Nephron progenitor cell (in vitro differentiated cells): ENCODE results near the gene RAPH1.

Experiments used
- DNase-seq: peaks from one replicate; pipeline ENCODE4 v3.0.0; 2021
- H3K27ac Mint-ChIP-seq: 2 replicates; pipeline ENCODE4 v1.8.0; 2021; ENCODE audit warnings: mild to moderate bottlenecking, moderate library complexity, mixed read lengths
- H3K27me3 Mint-ChIP-seq: 2 replicates; pipeline ENCODE4 v1.8.0; 2021; ENCODE audit warnings: mild to moderate bottlenecking, low read depth, mixed read lengths; ENCODE audit not compliant: poor library complexity
- H3K36me3 Mint-ChIP-seq: 2 replicates; pipeline ENCODE4 v1.8.0; 2021; ENCODE audit warnings: low read depth, mixed read lengths
- H3K4me1 Mint-ChIP-seq: 2 replicates; pipeline ENCODE4 v1.8.0; 2021; ENCODE audit warnings: mixed read lengths
- H3K4me3 Mint-ChIP-seq: 2 replicates; pipeline ENCODE4 v1.8.0; 2021; ENCODE audit warnings: mild to moderate bottlenecking, moderate library complexity, mixed read lengths
- H3K9me3 Mint-ChIP-seq: 2 replicates; pipeline ENCODE4 v1.8.0; 2021; ENCODE audit warnings: mild to moderate bottlenecking, moderate library complexity, mixed read lengths
- TF ChIP-seq, protein P1 (sequence below): fragments of 200-600 bp; sonication (generic); IDR thresholded peaks from 2 replicates; pipeline ENCODE4 v1.5.0; 2021; ENCODE audit warnings: antibody characterized with exemption

RAPH1 gene

DNA sequence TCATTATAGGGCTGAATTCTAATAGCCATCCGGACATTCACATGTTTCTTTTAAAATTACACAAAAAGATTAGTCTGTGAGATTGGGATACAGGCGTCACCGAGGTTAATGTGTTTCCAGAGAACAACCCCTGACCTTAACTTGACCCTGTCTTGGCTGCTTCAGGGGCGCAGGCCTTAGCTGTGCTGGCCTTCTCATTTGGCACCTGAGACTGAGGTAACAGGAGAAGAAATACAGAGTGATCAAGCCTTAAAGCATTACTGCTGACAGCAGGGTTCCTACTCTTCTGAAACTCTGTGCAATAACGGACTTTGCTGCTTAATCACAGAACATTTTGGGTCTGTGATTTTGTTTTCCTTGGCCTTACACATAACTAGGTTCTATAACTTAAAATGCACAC lies 92.6 kb downstream of the RAPH1 start:
- Mint-ChIP-seq H3K4me3 (no peak overlapping the region), H3K27ac (peak overlapping the region; percentile 92), H3K4me1 (peaks cover 47% of the 10 kb centered on the region), H3K9me3 (no peaks in the 10 kb centered on the region), H3K27me3 (peaks cover 3% of the 10 kb centered on the region), H3K36me3 (peaks cover 63% of the 10 kb centered on the region)
- no peak for DNase-seq
- TF ChIP-seq, protein P1, sequence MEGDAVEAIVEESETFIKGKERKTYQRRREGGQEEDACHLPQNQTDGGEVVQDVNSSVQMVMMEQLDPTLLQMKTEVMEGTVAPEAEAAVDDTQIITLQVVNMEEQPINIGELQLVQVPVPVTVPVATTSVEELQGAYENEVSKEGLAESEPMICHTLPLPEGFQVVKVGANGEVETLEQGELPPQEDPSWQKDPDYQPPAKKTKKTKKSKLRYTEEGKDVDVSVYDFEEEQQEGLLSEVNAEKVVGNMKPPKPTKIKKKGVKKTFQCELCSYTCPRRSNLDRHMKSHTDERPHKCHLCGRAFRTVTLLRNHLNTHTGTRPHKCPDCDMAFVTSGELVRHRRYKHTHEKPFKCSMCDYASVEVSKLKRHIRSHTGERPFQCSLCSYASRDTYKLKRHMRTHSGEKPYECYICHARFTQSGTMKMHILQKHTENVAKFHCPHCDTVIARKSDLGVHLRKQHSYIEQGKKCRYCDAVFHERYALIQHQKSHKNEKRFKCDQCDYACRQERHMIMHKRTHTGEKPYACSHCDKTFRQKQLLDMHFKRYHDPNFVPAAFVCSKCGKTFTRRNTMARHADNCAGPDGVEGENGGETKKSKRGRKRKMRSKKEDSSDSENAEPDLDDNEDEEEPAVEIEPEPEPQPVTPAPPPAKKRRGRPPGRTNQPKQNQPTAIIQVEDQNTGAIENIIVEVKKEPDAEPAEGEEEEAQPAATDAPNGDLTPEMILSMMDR = no peak

DNA sequence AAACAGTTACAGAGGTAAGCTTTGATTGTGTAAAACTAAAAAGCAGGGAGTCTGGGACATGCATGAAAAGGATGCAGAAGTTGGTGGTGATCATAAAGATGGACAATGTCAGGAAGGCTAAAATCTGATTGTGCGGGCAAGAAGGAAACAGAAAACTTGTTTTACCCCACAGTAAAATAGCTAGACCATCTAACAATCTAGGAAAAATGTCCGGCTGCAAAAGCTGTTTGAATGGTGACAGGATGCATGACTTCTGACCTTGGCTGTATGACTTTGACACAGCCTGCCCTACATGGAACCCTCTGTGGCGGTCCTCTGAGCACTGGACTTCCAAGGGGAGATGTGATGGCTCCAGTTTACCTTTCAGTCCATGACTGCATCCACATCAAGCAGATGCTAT lies 93.6 kb downstream of the RAPH1 start:
- Mint-ChIP-seq H3K36me3 (peaks cover 57% of the 10 kb centered on the region), H3K4me1 (peaks cover 47% of the 10 kb centered on the region), H3K27ac (peak overlapping the region; percentile 33), H3K9me3 (no peaks in the 10 kb centered on the region), H3K4me3 (no peak overlapping the region), H3K27me3 (peaks cover 3% of the 10 kb centered on the region)
- TF ChIP-seq, protein P1 = no peak
- DNase-seq = no peak

DNA sequence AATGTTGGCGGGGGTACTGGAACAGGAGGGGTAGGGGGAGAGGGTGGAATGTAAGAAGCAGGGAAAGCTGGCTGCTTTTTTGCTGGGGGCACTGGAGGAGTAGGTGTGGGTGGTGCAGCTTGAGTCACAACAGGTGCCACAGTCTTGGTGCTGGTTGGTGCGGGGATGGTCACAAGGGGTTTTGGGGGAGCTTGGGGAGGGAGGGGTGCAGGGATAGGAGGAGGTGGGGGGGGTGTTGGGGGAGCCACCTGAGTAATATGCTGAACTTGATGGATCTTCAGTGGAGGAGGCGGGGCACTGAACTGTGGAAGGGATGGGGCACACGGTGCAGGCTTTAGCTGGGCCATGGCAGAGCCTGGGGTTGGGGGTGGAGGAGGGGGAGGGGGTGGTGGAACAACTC lies 94.4 kb downstream of the RAPH1 start:
- H3K9me3 Mint-ChIP-seq = no peaks in the 10 kb centered on the region
- TF ChIP-seq, protein P1 = no peak
- peaks cover 51% of the 10 kb centered on the region for H3K36me3 Mint-ChIP-seq
- H3K27me3 Mint-ChIP-seq = peaks cover 3% of the 10 kb centered on the region
- DNase-seq = no peak
- peak overlapping the region; percentile 72 for H3K27ac Mint-ChIP-seq
- H3K4me1 Mint-ChIP-seq = peaks cover 47% of the 10 kb centered on the region
- H3K4me3 Mint-ChIP-seq = no peak overlapping the region

DNA sequence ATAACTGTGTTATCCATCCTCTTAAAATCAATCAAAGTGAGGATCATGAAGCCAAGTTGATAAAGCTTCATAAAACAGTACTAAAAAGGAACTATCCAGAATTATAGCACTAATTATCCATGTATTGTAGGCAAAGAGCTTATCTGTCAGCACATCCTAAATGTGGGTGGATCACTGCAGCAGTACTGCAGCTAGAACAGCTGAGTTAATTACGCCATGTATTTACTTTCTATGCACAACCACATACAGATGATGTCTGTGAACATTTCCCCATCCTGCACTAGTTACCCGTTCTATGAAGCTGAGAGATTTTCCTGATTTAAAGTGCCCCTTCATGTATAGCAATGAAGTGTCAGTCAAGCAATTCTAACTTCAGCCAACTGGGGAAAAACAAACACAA lies 96.6 kb downstream of the RAPH1 start:
- Mint-ChIP-seq H3K27me3 (no peaks in the 10 kb centered on the region), H3K9me3 (no peaks in the 10 kb centered on the region), H3K4me1 (peaks cover 47% of the 10 kb centered on the region), H3K4me3 (no peak overlapping the region), H3K27ac (peak overlapping the region; percentile 5), H3K36me3 (peaks cover 39% of the 10 kb centered on the region)
- TF ChIP-seq, protein P1 = no peak
- no peak for DNase-seq

DNA sequence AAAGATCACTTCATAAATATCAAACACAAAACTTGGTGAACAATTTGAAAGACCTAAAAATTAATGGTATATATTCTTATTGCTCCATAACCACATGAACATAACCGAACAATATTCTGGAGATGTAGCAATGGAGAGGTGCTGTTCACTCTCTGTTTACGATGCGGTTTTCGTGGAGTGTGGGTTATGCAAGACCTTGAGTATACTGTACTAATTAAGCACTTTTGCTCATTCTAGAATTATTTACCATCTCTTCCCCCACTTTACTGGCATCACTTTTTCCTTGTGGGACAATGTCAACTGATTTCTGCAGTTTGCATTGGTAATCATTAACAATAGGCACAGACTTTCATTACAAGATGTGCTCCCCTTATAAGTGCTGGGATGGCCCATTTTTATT lies 97.6 kb downstream of the RAPH1 start:
- H3K27me3 Mint-ChIP-seq = no peaks in the 10 kb centered on the region
- no peak for DNase-seq
- H3K4me3 Mint-ChIP-seq = no peak overlapping the region
- TF ChIP-seq, protein P1 = no peak
- H3K9me3 Mint-ChIP-seq = no peaks in the 10 kb centered on the region
- H3K27ac Mint-ChIP-seq = peak overlapping the region; percentile 99
- peaks cover 42% of the 10 kb centered on the region for H3K36me3 Mint-ChIP-seq
- H3K4me1 Mint-ChIP-seq = peaks cover 37% of the 10 kb centered on the region

DNA sequence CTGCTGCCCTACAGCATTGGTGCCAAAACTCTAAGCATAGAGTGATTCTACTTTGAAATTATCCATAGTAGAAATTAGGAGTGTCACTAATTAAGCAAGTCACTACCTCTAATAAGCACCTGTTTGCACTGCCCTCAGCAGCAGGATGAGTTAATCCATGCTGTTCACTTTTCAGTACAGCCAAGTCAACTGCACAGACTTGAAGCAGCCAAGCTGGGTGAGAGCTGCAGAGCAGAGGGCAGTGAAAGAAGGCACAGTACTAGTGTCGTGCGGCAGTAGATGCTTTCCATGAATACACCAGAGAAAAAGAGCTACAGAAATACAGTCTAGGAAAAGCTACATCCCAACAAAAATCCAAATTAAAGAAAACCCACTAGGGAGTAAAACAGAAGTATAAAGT lies 98.6 kb downstream of the RAPH1 start:
- Mint-ChIP-seq H3K36me3 (peaks cover 42% of the 10 kb centered on the region), H3K9me3 (no peaks in the 10 kb centered on the region), H3K27ac (peak overlapping the region; percentile 99), H3K4me3 (no peak overlapping the region), H3K27me3 (no peaks in the 10 kb centered on the region), H3K4me1 (peaks cover 27% of the 10 kb centered on the region)
- DNase-seq = no peak
- TF ChIP-seq, protein P1 = no peak
